NCI-H748 (cell line): Measurements from ENCODE around the gene PRR9.

Experiments used
- DNase-seq: peaks from one replicate; lab custom pipeline; 2025; ENCODE audit not compliant: unreplicated experiment; lab: John Stamatoyannopoulos, UW

The PRR9 gene

GRCh38 chr1:153229076-153229829 lies 11.9 kb downstream of the PRR9 start:
- DNase-seq, result peak; percentile 44

DNA sequence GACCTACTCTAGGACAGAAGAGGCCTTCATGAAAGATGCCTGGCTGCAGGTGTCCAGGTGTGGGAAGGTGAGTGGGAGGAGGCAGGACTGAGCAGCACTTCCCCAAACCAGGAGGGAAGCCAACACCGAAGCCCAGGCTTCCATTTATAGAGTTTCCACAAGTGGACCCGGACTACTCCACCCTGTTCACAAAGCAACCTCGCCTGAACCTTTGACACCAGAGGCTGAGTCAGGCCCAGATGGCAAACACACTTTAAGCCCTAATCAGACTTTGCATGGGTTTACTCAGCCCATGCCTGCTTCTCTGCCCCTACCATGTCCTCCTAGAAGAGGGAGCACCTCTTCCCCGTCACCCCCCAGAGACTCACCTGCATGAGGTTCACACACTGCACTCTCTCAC lies 14.0 kb downstream of the PRR9 start:
- no peak for DNase-seq

GRCh38 chr1:153231785-153232184 lies 14.4 kb downstream of the PRR9 start:
- DNase-seq, result no peak

DNA sequence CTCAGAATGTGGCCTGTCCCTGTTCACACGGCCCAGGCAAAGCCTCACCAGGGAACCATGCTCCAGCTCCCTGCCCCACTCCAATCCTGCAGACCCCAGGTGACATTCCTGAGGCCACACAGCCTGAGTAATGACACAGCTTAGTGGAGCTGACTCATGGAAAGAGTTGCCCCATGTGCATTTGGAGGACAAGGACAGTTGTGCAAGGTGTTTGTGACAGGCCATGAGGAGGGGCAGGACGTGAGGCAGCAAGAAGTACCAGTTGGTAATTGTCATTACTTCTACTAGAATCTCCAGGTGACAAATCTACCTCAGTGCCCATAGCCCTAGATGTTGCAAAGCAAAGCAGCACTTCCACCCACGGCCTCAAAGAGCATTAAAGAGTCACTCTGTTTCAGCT lies 15.2 kb downstream of the PRR9 start:
- DNase-seq, result no peak

GRCh38 chr1:153233448-153233847 lies 16.1 kb downstream of the PRR9 start:
- no peak for DNase-seq

DNA sequence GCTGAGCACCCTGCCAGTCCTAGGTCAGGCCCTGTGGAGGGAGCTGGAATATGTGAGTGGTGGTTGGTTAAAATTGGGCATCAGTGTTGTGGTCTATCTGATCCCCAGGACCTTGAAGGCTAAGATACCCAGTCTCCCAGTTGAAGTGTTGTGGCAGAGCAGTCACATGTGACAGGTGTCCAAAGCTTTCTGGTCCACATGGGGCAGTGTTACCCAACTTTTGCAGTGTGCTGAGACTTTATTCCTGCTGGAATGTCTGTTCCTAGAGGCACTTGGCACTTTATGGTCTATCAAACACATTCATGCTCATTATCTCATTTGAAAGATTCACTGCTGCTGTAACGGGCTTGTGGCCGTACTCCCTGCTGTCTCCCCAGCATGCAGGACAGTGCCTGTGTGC lies 21.1 kb downstream of the PRR9 start:
- no peak for DNase-seq

DNA sequence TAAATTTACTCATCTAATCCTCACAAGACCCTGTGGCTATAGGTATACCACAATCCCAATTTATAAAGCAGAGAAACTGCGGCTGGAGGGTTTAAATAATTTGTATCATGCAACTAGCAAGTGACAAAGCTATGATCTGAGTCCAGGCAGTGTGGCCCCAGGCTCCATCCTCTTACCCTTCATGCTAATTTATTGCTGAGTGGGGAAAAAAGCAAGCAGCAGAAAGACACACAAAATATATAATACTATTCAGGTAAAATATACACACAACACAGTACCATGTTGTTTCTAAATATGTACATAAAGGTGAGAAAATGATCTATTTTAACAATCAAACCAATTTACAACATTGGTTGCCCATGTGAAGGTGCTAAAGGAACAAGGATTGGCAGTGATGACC lies 24.8 kb downstream of the PRR9 start:
- no peak for DNase-seq

- no peak for DNase-seq
These were observed 28.1 kb downstream of the PRR9 start for GRCh38 chr1:153245466-153245865.

- no peak for DNase-seq
These were observed 28.6 kb downstream of the PRR9 start for GRCh38 chr1:153246018-153246417.

DNA sequence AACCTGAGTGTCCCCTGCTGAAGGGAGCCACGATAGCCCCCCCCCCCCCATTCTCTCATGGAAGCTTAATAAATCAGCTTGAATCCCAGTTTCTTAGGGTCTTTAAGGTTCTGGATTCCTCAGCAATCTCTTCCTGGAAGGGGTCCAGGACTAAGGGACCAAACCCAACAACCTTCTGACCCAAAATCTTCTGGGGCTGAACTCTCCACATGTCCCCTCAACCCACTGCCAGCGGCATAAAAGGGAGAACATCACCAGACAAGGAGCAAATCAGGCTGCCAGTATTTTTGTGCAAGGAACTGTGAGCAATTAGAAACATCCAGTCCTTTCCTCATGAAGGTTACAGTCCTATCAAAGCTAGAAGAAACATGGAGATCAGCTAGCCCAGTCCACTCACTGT lies 29.4 kb downstream of the PRR9 start:
- no peak for DNase-seq

DNA sequence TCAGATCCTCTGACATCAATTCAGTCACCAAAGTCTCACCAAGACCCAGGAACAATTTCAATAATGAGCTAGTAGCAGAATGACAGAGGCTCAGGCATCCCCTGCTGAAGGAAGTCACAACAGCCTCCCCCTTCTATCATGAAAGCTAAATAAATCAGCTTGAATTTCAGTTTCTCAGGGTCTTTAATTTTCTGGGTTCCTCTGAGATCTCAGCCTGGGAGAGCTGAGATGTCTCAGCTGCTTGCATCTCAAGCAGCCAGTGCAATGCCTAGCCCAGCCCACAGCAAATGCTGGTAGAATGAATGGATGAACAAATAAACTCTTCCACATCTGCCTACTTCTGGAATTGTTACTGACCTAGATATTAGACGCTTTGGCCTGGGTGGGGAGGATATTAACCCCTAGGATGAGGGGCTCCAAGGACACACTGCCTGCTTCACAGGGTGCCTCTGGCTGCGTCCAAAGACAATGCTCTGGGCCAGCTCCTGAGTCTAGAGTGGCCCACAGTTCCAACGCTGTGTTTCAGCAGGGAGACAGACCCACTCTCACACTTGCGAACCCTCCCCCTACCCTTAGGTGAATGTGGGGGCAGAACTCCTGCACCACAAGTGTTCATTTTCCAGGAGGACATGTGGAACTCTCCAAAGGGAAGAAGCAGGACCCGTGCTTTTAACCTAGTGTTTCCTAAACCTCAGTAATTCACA lies 30.9 kb downstream of the PRR9 start:
- no peak for DNase-seq

DNA sequence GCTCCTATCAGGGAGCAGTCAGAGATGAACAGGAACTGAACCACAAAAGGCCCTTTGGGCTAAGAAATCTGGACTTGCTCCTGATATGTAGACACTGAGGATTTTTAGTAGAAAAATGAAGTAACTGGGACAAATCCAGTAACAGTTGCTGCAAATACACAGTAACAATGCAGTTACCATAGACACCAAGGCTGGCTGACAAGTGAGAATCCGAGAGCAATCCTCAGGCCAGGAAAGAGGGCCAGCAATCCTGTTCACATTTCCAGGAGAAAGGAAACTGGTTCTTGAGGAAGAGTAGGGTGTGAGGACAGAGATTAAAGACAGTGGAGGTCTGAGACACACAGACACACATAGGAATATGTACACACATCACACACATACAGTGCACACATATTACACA lies 32.8 kb downstream of the PRR9 start:
- no peak for DNase-seq

DNA sequence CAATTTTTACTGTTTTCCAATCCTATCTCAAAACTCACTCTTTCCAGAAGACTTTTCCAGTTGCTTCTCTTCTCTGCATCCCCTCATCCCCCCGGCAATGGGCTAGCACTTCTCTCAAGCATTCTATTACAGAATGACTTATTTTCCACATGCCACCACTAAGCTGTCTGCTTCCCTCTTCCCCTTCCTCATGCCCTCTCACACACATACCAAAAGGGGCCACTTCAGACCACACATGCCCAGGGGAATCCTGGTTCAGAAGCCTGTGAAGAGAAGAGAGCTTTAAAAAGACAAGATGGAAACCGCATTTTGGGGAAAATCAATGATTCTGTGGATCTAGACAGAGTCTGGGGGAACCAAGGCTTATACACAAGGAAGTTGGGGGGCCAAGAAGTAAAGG lies 33.7 kb downstream of the PRR9 start:
- no peak for DNase-seq

- DNase-seq, result no peak
These were observed 34.2 kb downstream of the PRR9 start for GRCh38 chr1:153251562-153251961.

GRCh38 chr1:153251988-153252387 lies 34.6 kb downstream of the PRR9 start:
- no peak for DNase-seq

- DNase-seq, result no peak
These were observed 35.7 kb downstream of the PRR9 start for GRCh38 chr1:153253076-153253475.

GRCh38 chr1:153253693-153254092 lies 36.3 kb downstream of the PRR9 start:
- no peak for DNase-seq

DNA sequence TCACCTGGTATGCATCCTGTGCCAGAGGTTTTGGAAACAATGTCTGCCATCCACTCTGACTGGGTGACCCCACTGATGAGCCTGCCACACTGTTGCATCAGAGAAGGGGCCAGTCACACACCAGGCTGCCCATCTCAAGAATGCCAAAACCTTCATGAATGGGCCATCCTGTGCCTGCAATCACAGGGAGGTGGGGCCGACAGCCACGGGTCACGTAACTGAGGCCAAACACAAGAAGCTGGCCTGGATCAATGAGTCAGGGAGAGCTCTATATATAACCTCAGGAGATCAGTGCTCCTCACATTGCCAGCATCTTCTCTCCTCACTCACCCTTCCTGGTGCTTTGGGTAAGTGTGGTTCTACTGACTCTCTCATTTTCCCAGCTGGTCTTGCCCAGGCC lies 42.0 kb downstream of the PRR9 start, which contains the start of gene LORICRIN:
Gene LORICRIN, plus strand, starts transcription at position 301 of the 400 bp plus-strand sequence. CDS start 1,263 bp downstream, outside the sequence.
- no peak for DNase-seq

DNA sequence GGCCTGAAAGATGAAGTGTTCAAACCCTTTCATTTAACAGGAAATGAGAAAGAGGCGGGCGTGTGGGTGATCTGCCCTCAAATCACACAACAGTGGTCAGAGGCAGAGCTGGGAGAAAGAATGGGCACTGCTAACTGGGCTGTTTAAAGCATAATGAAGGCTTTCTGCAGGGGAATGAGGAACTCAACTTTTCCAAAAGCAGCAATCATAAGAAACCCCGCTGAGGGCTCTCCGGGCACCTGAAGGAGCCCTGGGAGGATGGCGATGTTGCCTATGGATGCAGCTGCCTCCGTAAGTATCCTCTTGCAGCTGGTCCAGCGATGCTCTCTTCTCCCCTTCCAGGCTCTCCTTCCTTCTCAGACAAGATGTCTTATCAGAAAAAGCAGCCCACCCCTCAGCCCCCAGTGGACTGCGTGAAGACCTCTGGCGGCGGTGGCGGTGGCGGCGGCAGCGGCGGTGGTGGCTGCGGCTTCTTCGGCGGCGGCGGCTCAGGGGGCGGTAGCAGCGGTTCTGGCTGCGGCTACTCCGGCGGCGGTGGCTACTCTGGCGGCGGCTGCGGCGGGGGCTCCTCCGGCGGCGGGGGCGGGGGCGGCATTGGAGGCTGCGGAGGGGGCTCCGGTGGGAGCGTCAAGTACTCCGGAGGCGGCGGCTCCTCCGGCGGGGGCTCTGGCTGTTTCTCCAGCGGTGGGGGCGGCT lies 43.3 kb downstream of the PRR9 start:
- peak; percentile 36 for DNase-seq

GRCh38 chr1:153261281-153262069 lies 44.1 kb downstream of the PRR9 start:
- DNase-seq, result peak; percentile 56

GRCh38 chr1:153262070-153262366 lies 44.6 kb downstream of the PRR9 start:
- DNase-seq, result peak; percentile 51
